PC-3 (cell line): ENCODE data around the gene SFXN2. TPM values are rescaled to one million over a fixed set of nuclear protein-coding genes. Genes with fewer than 3 reads are reported as not detected.

ENCODE experiments used
- ATAC-seq: fragments of 200-7000 bp; cut with Tn5 transposase; 2 replicates; pipeline ENCODE4 v1.9.1; 2020; ENCODE audit warnings: mild to moderate bottlenecking, moderate library complexity
- BruUV-seq: library from RNA; stranded (reverse); fragments of 400-500 nt; replicated peaks from 2 replicates; lab custom pipeline; 2021; lab: Mats Ljungman, UMichigan
- CTCF ChIA-PET: fragments of 300-600 bp; sonication (Branson Sonifier 250); formaldehyde crosslinking; loops from one replicate; lab custom pipeline; 2022; ENCODE audit warnings: antibody characterized with exemption; lab: Charles Lee
- POLR2A ChIA-PET: fragments of 300-600 bp; sonication (Branson Sonifier 250); formaldehyde crosslinking; loops from one replicate; lab custom pipeline; 2022; ENCODE audit warnings: antibody characterized with exemption; ENCODE audit not compliant: unreplicated experiment; lab: Charles Lee
- DNase-seq: peaks from one replicate; pipeline ENCODE4 v3.0.0-alpha.2; 2015
- H2AFZ ChIP-seq: fragments of 300-600 bp; sonication (generic); 2 replicates; pipeline ENCODE4 v1.6.0; 2016; ENCODE audit warnings: antibody characterized with exemption, low read length
- H3F3A ChIP-seq: fragments of 300-600 bp; sonication (generic); one replicate; pipeline ENCODE4 v1.6.0; 2017; ENCODE audit warnings: antibody characterized with exemption, low read length, control low read depth, mild to moderate bottlenecking; ENCODE audit not compliant: unreplicated experiment
- H3K27ac ChIP-seq: fragments of 300-600 bp; sonication (generic); 2 replicates; pipeline ENCODE4 v1.5.1; 2016; ENCODE audit warnings: mild to moderate bottlenecking, low read length
- H3K27me3 ChIP-seq: fragments of 300-600 bp; sonication (generic); 2 replicates; pipeline ENCODE4 v1.6.1; 2016; ENCODE audit warnings: low read length, mixed read lengths
- H3K36me3 ChIP-seq: fragments of 300-600 bp; sonication (generic); 2 replicates; pipeline ENCODE4 v1.6.1; 2016; ENCODE audit warnings: low read depth, mixed run types, low read length, mixed read lengths
- H3K4me1 ChIP-seq: fragments of 300-600 bp; sonication (generic); 2 replicates; pipeline ENCODE4 v1.5.1; 2016; ENCODE audit warnings: low read length; ENCODE audit not compliant: insufficient read depth
- H3K4me2 ChIP-seq: fragments of 300-600 bp; sonication (generic); 2 replicates; pipeline ENCODE4 v1.6.0; 2016; ENCODE audit warnings: low read length
- H3K4me3 ChIP-seq: fragments of 300-600 bp; sonication (generic); 2 replicates; pipeline ENCODE4 v1.5.1; 2016; ENCODE audit warnings: mild to moderate bottlenecking, low read length, mixed read lengths
- H3K79me2 ChIP-seq: fragments of 300-600 bp; sonication (generic); 2 replicates; pipeline ENCODE4 v1.6.1; 2017; ENCODE audit warnings: low read length, mixed read lengths
- H3K9ac ChIP-seq: fragments of 300-600 bp; sonication (generic); 2 replicates; pipeline ENCODE4 v1.6.0; 2016; ENCODE audit warnings: mild to moderate bottlenecking, low read length
- H3K9me2 ChIP-seq: fragments of 300-600 bp; sonication (generic); replicated peaks from 2 replicates; pipeline ENCODE4 v1.6.1; 2016; ENCODE audit warnings: mixed run types, low read length, mixed read lengths
- H3K9me3 ChIP-seq: fragments of 300-600 bp; sonication (generic); 2 replicates; pipeline ENCODE4 v1.6.1; 2016; ENCODE audit warnings: low read length, mixed read lengths
- H4K20me1 ChIP-seq: fragments of 300-600 bp; sonication (generic); 2 replicates; pipeline ENCODE4 v1.6.1; 2016; ENCODE audit warnings: low read length, mixed read lengths
- CTCF ChIP-seq: fragments of 300-600 bp; sonication (generic); conservative IDR thresholded peaks from 2 replicates; pipeline ENCODE4 v1.5.1; 2017; ENCODE audit warnings: antibody characterized with exemption, low read depth, mild to moderate bottlenecking, low read length
- EZH2 ChIP-seq: fragments of 300-600 bp; sonication (generic); IDR thresholded peaks from one replicate; pipeline ENCODE4 v1.6.1; 2017; ENCODE audit warnings: antibody characterized with exemption, mild to moderate bottlenecking, low read length; ENCODE audit not compliant: unreplicated experiment
- EZH2phosphoT487 ChIP-seq: fragments of 300-600 bp; sonication (generic); IDR thresholded peaks from 2 replicates; pipeline ENCODE4 v1.6.1; 2018; ENCODE audit warnings: mild to moderate bottlenecking, antibody characterized with exemption, low read length, borderline replicate concordance
- intact Hi-C: fragments of 100-400 bp; cut with micrococcal nuclease; formaldehyde crosslinking; loops from 2 replicates; pipeline ENCODE4 v1.9.0; 2023
- total RNA-seq: library from RNA; depleted of rRNA; stranded (reverse); fragments of >200 nt; gene quantifications from 2 replicates; pipeline ENCODE4 v1.2.3, GENCODE V29; 2014

SFXN2 gene
- total RNA-seq, 1 experiment from 2014 or later, result 10.3 TPM

GRCh38 chr10:102776779-102777456, 62.5 kb downstream of the SFXN2 start:
- Histone ChIP-seq H4K20me1 (no peaks in the 10 kb centered on the region), H3K9me3 (no peaks in the 10 kb centered on the region), H3F3A (no peaks in the 10 kb centered on the region), H3K4me3 (no peak overlapping the region), H2AFZ (no peak overlapping the region), H3K36me3 (no peaks in the 10 kb centered on the region), H3K79me2 (no peaks in the 10 kb centered on the region), H3K9me2 (no peaks in the 10 kb centered on the region), H3K4me1 (peaks cover 9% of the 10 kb centered on the region; the same call in 1 of the 2 replicates), H3K27ac (no peak overlapping the region), H3K4me2 (no peak overlapping the region), H3K9ac (no peak overlapping the region), H3K27me3 (no peaks in the 10 kb centered on the region)
- POLR2A ChIA-PET, result no interaction called here
- DNase-seq, result no peak
- ATAC-seq, result no peak
- intact Hi-C loops, result no loop called here
- TF ChIP-seq EZH2phosphoT487, result no peak
- no peak for TF ChIP-seq CTCF
- no peak for TF ChIP-seq EZH2
- CTCF ChIA-PET, result no interaction called here
- no TSS peak for BruUV-seq

- ChIA-PET POLR2A (no interaction called here), CTCF (no interaction called here)
- H3K4me3 ChIP-seq, result no peak overlapping the region
- ATAC-seq (no peak), DNase-seq (no peak)
- H3K9ac ChIP-seq, result no peak overlapping the region
- H3K9me2 ChIP-seq, result no peaks in the 10 kb centered on the region
- H3K4me2 ChIP-seq, result no peak overlapping the region
- H3K79me2 ChIP-seq, result no peaks in the 10 kb centered on the region; the same call in 1 of the 2 replicates
- no TSS peak for BruUV-seq
- H3K4me1 ChIP-seq, result peaks cover 12% of the 10 kb centered on the region; the same call in 1 of the 2 replicates
- no peaks in the 10 kb centered on the region for H3K36me3 ChIP-seq
- H3K9me3 ChIP-seq, result no peaks in the 10 kb centered on the region
- no peak overlapping the region for H2AFZ ChIP-seq
- intact Hi-C loops, result no loop called here
- no peaks in the 10 kb centered on the region for H3F3A ChIP-seq
- TF ChIP-seq CTCF (no peak), EZH2phosphoT487 (no peak), EZH2 (no peak)
- H4K20me1 ChIP-seq, result no peaks in the 10 kb centered on the region
- no peaks in the 10 kb centered on the region for H3K27me3 ChIP-seq
- no peak overlapping the region for H3K27ac ChIP-seq
These were observed 63.4 kb downstream of the SFXN2 start for GRCh38 chr10:102777711-102778453.

- peaks cover 17% of the 10 kb centered on the region; the same call in 1 of the 2 replicates for H3K4me1 ChIP-seq
- BruUV-seq, result no TSS peak
- ChIA-PET CTCF (no interaction called here), POLR2A (no interaction called here)
- no peak overlapping the region for H3K4me2 ChIP-seq
- no peak overlapping the region for H3K27ac ChIP-seq
- TF ChIP-seq EZH2, result no peak
- H3K79me2 ChIP-seq, result no peaks in the 10 kb centered on the region; the same call in 1 of the 2 replicates
- intact Hi-C loops, result no loop called here
- H3K9me2 ChIP-seq, result no peaks in the 10 kb centered on the region
- no peaks in the 10 kb centered on the region for H3K36me3 ChIP-seq
- no peaks in the 10 kb centered on the region for H4K20me1 ChIP-seq
- H2AFZ ChIP-seq, result no peak overlapping the region
- ATAC-seq, result no peak
- no peak for DNase-seq
- no peak overlapping the region for H3K9ac ChIP-seq
- no peaks in the 10 kb centered on the region for H3F3A ChIP-seq
- no peaks in the 10 kb centered on the region for H3K27me3 ChIP-seq
- H3K4me3 ChIP-seq, result no peak overlapping the region
- no peaks in the 10 kb centered on the region for H3K9me3 ChIP-seq
These were observed 64.3 kb downstream of the SFXN2 start for GRCh38 chr10:102778781-102779180.
